DMS153 treated with DMSO at 0.1 percent for 48 hours (cell line): ENCODE data around the gene RXRA.

ENCODE experiments used
- DNase-seq: peaks from one replicate; lab custom pipeline; 2025; ENCODE audit not compliant: unreplicated experiment; lab: John Stamatoyannopoulos, UW

The RXRA gene

GRCh38 chr9:134322781-134323241 is 3.4 kb upstream of the RXRA start:
- DNase-seq, result no peak

DNA sequence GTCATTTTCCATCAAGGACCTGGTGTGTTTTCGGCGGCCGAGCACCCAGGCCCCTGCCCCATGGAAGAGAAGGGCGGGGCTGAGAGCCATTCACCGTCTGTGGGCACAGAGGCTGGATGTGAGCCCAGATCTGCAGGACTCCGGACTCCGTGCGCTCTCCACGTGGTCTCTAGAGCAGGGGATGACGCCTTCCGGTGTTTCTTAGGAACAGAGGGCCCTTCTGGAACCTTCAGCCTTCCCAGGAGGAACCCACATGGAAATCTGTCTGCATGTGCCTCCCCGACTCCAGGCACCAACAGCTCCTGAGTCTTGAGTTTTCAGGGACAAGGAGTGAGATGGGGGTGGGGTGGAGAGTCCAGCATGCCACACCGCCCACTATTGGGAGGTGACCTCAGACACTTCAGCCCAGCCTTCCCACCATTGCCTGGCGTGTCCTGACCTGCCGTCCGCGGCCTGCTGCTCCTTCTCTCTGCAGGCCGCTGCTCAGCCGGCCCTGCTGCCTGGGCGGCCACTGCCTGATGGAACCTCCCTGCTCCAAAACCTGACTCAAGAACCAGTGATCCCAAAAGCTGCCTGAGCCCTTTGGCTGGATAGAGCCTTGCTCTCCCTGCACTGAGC is 2.4 kb upstream of the RXRA start:
- peak; percentile 61 for DNase-seq

DNA sequence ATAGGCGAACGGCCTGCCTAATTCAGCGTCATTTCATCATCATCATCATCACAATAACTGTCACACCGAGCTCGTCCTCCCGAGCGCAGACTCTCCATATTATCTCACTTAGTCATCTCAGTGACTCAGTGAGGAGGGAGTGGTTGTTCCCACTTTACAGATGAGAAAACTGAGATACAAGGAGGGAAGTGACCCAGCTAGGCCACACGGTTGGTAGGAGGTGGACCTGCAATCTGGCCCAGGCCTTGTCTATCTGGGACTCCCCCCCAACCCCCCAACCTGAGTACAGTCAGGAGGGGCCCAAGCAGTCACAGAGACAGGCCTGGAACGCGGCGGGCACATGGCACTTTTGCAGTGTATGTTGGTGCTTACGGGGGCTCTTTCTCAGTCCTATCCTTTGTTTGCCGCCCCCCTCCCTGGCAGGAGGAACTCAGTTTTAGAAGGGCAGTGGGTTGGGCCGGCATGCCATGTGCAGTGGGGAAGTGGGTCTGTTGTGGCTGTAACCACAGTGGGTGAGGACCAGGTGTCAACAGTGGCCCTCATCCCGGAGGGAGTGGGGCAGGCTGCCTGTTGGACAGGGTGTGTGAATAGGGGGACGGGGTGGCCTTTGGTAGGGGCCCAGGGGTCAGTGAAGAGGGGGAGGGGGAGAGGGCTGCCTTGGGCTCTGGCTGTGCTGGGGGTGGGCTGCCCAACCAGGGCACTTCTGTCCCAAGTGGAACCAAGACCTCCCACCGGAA is 1.7 kb upstream of the RXRA start:
- DNase-seq, result no peak

DNA sequence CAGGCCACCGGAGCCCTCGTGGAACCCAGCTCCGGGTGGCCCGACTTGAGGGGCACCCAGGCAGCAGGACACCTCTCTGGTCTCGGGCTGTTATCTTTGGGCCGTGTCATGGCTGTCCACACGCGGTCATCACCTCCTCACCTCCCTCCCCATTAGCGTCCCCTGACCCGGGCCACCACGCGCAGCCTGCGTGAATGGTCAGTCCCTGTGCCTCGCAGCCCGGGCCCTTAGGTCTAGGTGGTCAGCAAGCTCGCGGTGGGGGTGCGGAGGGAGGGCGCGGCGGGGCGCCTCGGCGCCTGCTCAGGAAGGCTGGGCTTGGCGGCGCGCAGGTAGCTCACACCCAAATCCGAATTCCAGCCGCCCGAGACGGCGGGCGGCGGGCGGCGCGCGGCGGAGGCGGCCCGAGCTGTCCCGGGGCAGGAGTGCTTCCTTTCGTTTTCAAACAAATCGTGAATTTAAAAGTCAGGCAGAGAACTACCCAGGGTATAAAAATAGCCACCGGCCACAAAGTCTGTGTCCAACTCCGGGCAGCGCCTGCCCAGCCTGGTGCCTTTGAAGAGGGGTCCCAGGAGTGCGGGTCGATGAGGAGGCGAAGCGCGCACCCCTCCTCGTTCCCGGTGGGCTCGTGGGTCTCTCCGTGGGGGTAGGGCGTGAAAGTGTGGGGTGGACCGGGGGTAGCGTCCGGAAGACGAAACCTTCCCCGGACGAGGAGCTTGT is 1.0 kb upstream of the RXRA start:
- DNase-seq, result no peak

- no peak for DNase-seq
Observed at GRCh38 chr9:134326724-134327601, 708 bp downstream of the RXRA start.

- no peak for DNase-seq
Observed at GRCh38 chr9:134327671-134328231, 1.5 kb downstream of the RXRA start.

DNA sequence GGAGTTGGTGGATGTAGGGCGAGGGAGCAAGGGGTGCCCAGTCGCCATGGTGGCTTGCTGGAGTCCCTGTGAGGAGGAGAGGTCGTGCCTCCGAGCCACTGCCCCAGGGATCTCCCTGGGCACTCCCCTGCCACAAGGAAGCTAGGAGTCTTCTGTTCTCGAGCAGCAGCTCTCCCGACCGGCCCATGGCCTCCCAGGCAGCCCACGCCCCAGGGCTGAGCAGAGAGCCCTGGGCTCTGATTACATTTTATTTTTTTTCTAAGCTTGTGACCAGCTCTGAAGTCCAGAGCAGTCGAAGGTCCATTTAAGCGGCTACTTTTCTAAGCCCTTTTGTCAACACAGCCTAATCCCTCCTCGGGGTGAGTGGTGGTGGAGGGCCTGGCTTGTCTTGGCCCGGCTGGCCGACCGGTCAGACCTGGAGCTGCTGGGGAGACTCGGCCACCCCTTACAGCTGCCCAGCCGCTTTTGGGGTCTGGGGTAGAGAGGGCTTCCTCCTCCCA is 2.1 kb downstream of the RXRA start:
- no peak for DNase-seq

DNA sequence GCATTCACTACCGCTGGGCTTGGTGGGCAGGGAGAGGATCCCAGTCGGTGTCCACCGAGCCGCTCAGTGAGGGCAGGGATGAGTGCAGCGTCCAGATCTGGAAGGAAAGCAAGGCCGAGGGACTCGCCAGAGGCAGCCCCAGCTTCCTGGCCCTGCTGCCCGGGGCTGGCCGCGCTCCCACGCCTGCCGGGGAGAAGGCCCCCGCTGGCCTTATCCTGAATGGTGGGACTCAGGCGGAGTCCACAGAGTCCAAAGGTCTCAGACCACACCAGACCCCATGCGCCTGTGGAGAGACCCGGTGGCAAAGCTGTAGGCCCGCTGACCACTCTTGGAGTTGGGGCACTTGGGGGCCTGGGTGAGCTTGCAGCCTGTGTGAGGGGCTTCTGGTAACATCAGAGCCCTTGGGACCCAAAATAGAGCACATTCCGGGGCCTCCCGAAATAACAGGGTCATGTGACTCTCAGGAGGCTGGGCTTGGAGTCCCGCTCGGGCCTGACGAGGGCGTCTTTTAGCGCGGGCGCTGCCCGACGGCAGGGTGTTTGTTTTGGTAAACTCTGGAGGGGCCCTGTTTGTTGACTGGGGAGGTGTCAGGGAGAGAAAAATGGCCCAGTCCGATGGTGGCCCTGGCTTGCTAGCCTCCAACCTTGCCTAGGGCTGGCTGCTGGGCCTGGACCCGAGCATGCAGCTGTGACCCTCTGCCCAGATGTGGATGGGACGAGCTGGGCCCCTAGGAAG is 2.8 kb downstream of the RXRA start:
- no peak for DNase-seq

- no peak for DNase-seq
Observed at GRCh38 chr9:134329576-134329855, 3.3 kb downstream of the RXRA start.

DNA sequence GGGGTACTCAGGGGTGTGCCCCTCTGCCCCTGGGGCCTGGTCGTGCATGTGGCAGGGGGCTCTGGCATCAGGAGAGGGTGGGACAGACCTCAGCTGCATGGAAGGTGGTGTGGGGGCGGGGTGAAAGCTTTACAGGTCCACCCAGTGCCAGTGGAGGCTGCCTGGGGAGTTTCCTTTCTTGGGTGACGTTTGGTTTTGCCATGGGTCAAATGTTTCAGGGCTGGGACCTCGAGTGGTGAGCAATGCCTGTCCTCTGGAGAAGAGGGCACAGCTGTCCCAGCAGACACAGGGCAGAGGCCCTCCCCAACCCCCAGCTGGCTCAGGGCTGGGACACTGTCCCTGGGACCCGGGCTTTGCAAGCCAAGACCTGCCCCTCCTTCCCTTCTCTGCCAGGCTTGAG is 3.6 kb downstream of the RXRA start:
- DNase-seq, result no peak

GRCh38 chr9:134330590-134330989 is 4.3 kb downstream of the RXRA start:
- no peak for DNase-seq

DNA sequence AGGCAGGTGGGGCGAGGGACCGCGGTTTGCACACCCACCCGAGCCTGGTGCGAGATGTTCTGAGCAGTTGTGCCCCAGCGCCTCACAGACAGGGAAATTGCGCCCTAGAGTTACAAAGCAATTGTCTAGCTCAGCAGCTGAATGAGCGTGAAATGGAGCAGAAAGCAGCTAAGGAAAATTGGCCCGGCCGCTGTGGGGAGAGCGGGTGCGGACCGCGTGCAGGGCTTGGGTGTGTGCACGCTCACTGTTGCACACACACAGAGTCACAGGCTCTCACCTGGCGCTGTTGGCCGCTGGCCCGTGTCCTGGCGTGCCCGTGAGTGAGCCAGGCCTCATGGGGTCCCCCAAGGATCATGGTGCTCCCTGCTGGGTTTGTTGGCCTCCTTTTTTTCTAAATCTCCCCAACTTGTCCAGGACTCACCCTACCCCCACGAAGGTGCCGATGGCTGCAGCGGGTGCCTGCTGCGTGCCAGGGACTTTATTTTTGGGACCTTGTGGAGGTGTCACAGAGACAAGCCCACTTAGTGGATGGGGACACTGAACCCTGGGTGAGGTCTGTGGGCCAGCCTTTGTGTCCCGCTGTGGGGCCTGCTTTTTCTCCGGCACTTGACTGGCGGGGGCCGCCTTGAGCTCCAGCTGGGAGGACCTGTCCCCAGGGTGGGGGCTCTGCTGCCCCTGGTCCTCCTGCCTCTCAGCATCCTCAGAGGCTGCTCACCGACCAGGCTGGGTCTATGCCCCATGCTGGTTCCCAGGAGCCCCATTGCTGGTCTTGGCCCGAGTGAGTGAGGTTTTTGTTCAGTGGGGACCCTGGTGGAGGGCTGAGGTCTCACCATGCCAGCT is 5.2 kb downstream of the RXRA start:
- no peak for DNase-seq

DNA sequence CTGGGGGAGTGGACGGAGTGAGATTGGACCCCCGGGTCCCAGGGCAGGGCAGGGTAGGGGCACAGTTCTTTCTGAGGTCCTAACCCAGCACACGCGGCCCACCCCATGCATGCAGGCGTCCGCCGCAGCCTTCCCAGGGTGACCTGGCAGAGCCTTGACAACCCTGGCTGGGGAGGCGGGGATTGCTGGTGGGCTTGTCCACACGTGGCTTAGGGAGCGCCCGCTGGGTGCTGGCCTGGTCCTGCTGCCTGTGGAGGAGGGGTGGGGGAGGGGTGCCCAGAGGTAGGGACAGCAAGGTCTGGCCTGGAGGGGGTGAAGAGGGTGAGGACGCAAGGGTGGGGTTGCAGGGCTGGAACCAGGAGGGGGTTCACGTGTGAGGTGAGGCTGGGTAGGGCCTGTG is 6.0 kb downstream of the RXRA start:
- no peak for DNase-seq

DNA sequence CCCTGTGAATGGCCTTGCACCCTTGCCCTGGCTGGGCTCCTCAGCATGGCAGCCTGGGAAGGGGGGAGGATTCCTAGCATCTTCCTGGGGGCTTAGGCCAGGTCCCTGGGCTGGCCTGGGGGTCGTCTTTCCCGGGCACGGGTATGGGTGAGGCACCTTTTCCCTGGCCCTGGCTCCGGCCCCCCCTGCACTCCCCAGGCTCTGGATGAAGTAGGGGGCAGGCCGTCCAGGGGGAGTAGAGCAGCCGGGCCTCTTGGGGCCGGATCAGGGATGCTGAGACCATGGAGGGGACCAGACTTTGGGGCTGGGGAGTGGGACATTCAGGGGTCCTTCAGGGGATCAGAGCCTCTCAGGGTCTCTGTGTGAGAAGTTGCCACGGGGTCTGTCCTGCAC is 6.6 kb downstream of the RXRA start:
- DNase-seq, result no peak

- no peak for DNase-seq
Observed at GRCh38 chr9:134333234-134333873, 7.1 kb downstream of the RXRA start.

DNA sequence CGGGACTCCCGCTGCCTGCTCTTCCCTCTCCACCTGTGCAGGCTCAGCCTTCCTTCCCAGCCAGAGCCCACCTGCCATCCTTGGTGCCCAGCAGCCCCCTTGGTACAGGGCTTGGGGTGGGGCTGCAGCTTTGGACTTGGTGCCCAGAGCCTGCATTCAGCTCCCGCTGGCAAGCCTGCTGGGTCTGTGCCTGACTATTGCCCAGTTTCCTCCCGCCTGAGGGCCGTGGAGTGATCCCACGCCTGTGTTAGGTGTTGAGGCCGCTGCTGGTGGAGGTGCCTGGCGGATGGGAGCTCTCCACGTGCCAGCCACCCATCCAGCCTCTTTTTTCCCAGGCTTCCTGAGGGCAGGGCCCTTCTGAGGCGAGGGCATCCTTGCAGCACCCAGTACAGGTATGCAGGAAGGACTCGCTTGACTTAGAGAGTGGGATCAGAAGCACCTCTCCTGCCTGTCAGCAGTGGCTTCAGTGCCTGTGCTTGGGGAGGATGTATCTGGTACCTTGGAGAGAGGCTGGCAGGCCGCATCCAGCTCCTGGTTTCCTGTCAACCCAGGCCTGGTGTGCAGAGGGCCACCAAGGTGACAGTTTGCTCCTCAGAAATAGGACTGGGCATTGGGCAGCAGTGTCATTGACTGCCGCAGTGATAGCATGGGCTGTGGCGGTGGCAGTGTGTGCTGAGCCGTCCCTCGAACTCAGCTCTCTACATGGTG is 7.8 kb downstream of the RXRA start:
- DNase-seq, result no peak

DNA sequence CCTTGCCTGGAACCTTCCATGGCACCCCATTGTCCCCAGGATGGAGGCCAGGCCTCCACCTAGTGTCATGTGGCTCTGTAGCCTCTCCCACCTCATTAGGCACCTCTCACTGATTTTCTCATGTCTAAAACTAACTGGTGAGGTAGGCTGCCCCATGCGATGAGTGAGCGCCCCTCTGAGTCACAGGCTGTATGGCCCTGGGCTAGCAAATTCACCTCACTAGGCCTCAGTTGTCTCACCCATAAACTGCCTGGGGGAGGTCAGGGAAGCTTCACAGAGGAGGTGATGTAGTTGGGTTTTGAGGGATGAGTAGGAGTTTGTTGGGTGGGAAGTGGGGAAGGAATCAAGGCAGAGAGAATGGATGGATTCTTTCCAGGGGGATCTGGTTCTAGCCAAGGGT is 8.8 kb downstream of the RXRA start:
- no peak for DNase-seq

DNA sequence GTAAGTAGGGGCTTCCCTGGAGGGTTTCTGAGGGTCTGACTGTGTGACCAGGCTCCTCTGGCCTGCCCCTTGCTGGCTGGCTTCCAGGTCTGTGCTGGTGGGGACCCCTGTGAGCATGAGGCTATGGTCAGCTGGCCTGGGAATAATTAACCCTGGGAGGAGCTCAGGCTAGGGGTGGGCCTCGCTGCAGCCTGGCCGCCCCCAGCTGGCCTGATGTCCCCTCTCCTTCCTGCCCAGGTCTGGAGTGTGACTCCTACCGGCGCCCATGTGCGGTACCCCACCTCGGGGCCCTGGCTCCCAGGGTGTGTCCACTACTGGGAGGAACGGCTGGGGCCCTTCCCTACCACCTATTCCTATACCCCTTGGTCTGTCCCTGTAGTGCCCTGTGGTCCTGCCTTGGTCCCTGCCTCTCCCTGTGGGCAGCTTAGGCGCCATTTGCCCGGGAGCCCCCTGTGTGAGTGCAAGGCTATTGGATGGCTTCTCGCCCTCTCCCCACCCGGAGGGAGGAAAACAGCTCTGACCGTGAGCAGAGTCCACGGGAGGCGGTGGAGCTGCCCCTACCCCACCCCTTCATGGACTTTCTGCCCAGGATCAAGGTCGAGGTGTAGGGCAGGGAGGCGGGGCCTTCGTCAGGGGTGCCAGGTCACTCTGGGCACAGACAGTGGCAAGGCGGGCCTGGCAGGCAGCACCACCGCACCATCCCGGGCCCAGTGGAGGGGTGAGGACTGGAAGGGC is 9.4 kb downstream of the RXRA start:
- no peak for DNase-seq
